Medulla oblongata (tissue), 1 donor: ENCODE data around the gene SAA1.
"Not testable (repeated sequence)": the region's sequence is repeated elsewhere in the genome, so short reads cannot be mapped to it uniquely, and the experiment has no call there.

ENCODE experiments used
- DNase-seq: peaks from one replicate; pipeline ENCODE4 v3.0.0-alpha.2; 2015; ENCODE audit errors: extremely low spot score

SAA1 gene

GRCh38 chr11:18259259-18259658 lies 6.8 kb upstream of the SAA1 start:
- DNase-seq, result no peak

DNA sequence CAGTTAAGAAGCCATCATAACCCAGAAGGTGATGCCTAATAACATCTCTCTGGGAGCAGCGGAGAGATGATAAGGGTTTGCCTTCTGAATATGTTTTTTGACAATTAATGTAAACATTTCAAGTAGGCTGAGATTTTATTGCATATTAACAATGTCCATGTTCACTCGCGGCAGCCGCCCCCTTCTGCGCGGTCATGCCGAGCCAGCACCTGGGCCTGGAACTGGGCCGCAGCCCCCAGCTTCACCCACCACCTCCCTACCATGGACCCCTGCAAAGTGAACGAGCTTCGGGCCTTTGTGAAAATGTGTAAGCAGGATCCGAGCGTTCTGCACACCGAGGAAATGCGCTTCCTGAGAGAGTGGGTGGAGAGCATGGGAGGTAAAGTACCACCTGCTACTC lies 4.3 kb upstream of the SAA1 start:
- DNase-seq, result no peak

- DNase-seq, result not testable (repeated sequence)
These were observed 3.2 kb upstream of the SAA1 start for GRCh38 chr11:18262681-18263350.

DNA sequence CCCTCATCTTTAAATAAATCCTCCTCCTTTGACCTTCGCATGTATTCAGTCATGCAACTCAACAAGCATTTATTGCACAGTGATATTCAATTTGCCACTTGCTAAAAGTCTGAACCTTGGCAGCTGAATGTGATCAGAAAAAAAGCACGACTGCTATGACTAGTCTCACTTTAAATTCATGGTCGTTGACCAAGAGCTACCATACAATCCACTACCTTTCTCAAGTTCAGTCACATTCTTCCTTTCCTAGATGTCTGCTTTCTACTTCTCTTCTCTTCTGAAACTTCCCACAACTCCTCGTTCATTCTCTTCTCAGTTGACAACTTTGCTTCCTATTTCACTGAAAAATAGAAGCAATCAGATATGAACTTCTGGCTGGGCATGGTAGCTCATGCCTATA lies 2.0 kb upstream of the SAA1 start:
- DNase-seq, result no peak

- DNase-seq, result no peak
These were observed 1.1 kb upstream of the SAA1 start for GRCh38 chr11:18264677-18265555.

DNA sequence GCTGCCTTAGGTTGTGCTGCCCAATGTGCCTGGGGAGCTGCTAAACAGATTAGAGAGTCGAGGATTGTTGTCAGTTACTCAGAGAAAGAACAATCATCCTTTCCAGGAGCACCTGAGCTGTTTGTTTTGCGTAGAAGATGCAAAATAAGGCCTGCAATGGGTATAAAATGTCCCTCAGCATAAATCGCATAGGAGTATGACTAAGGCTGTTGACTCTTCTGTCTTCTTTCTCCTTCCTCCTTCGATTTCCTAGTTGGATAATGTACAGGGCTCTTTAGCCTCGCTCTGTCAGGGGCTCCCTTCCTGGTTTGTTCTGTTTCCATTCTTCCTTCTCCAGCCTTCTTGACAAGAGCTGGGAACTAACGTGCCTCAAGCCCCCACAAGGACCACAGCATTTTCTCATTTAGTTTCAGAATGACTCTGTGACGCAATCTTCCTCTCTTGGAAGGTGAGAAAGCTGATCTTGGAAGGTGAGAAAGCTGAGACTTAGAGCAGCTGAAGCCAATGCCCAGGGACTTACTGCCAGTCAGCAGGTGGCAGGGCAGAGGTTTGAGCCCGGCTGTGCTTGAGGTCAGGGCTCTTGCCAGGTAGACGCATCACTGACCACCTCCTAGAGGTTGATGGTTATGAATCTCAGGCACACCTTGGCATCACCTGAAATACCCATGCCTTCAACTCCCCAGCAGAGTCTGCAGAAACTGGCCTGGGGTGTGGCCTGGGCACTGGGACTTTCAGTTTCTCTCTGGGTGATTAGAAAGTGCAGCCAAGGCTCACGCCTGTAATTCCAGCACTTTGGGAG lies 1.5 kb downstream of the SAA1 start:
- not testable (repeated sequence) for DNase-seq

GRCh38 chr11:18269252-18269651 lies 3.2 kb downstream of the SAA1 start:
- not testable (repeated sequence) for DNase-seq

DNA sequence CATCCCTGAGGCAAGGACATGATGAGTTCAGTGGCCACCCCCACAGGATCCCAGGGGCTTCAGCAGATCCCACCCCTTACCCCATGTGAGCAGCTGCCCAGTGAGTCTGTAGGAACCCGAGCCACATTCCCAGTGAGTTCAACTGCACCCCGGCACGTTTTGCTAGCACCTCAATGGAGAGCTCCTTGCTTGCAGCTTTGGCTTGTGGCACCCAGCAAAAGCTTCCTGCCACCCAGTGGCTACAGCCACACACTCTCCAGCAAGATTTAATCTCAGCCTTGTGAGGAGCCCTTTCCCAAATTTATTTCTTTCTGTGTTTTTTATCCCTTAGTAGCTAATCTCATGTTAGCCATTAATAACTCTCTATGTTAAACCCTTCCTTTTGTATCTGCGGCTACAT lies 4.0 kb downstream of the SAA1 start:
- no peak for DNase-seq

- DNase-seq, result no peak
These were observed 5.1 kb downstream of the SAA1 start for GRCh38 chr11:18271206-18271605.

DNA sequence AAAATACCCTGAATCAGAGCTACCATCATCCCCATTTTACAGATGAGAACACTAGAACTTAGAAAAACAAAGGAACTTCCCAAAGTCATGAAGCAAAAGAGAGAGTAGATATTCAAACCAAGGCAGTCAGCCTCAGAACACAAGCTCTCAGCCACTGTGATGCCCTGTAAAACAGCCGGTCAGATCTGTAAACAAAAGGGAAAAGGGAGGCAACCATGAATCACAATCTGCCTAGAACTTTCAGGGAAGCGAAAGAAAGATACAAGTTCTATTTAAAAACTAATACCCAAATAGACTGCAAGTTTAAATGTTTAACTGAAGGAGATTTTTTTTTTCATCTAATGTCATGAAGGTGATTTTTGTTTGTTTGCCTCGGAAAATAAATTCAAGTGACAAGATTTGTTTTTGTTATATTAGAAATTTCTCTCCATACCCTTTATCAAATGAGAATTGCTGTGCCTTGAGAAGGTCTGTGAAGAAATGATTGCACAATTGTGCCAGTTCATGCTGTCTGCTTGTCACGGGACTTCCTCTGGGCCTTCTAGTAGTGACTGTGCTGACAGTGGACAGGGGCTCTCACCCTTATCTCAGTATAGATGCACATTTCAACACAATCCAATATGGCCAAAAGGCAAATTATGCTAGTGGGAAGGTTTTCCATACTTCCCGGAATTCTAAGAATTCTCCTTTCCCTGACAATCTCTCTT lies 11.7 kb downstream of the SAA1 start:
- DNase-seq, result peak; percentile 76

GRCh38 chr11:18280438-18281045 lies 14.5 kb downstream of the SAA1 start:
- DNase-seq, result peak; percentile 13

- DNase-seq, result peak; percentile 26
These were observed 16.6 kb downstream of the SAA1 start for GRCh38 chr11:18282626-18283025.

DNA sequence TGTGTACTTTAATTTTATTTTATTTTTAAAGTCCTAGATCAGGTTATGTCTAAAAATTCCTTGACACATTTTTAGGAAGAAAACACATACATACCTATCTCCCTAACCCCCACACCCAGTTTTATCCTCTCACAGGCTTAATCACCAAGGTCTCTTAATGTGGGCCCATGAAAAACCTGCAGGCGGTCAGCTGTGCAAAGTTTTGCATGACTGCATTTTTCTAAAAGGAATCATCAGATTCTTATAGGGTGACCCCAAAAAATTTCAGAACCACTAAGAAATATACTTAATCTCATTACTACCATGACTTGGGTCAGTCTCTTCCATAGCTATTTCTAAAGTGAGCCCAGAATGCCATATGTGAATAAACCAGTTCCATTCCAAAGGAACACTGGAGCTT lies 19.8 kb downstream of the SAA1 start:
- no peak for DNase-seq

GRCh38 chr11:18288911-18289310 lies 22.8 kb downstream of the SAA1 start:
- DNase-seq, result no peak

DNA sequence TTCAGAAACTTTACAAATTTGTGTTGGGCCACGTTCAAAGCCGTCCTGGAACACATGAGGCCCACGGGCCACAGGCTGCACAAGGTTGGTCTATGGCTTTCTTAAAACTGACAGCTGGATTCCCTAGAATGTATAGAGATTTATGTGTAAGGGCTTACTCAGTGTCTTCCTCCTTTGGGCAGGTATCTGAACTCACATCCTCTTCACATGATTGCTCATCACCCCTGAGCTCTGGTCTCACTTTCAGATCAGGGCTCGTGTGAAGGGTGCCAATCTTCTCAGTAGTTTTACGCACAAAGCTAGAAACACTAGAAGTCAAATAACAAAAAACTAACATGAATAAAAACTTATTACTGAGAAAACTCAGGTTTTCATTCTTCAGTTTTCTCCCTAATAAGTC lies 28.8 kb downstream of the SAA1 start:
- DNase-seq, result no peak

DNA sequence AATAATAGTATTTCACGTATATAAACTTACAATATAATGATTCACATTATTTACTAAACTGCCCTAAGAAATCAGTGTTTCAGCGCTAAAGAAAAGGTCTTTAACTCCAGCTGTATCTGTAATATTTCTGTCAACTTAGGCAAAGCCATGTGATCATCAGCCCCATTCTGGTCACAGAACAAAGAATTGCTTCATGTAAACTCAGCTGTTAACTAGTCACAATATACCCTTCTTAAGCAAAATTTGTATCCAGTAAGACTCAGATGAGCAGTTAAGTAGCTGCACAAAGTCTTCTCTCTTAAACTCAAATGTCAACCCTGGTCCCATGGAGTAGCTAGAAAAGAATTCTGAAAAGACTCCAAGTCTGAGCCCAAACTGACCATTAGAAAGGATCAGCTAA lies 29.3 kb downstream of the SAA1 start:
- peak; percentile 59 for DNase-seq

DNA sequence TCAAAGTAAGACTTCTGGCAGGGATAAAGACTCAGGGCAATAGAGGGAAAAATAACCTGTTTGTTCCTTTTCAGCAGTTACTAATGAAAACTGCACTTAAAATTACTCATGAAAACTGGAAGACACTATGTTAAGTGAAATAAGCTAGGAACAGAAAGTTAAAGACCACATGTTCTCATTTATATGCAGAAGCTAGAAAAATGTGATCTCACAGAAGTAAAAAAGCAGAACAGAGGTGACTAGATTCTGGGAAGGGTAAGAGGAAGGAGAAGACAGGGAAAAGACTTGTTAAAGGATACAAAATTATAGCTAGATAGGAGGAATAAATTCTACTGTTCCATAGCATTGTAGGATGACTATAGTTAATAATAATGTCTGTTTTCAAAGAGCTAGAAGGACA lies 33.7 kb downstream of the SAA1 start:
- DNase-seq, result no peak

- no peak for DNase-seq
These were observed 38.7 kb downstream of the SAA1 start for GRCh38 chr11:18304745-18305144.

DNA sequence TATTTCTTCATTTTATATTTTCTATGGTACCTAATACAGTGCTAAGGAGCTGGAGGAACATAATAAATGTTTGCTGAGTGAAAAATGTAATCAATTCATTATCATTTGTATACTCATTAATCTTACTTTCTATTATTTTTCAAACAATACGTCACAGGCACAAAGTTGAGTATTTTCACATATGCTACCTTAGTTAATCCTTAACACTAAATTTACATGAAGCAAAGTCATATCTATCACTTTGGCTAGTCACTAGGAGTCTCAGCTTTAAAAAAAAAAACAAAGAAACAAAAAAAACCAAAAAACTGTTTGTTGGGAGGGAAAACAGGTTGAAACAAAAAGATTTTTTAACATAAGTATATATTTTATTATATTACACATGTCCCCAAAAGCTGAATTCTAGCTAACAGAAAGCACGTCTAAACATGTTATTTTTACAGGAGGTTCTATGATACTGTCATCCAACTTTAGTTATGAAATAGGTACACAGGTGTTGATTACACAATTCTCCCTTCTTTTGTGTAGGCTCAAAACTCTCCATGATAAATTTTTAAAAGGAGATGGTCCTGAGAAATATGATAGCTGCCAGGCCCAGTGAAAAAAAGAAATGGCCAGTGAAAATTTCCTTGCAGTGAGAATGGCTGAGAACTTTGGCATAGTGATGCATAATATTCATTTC lies 41.5 kb downstream of the SAA1 start:
- no peak for DNase-seq

GRCh38 chr11:18308242-18308641 lies 42.2 kb downstream of the SAA1 start:
- DNase-seq, result no peak

GRCh38 chr11:18309691-18310090 lies 43.6 kb downstream of the SAA1 start:
- no peak for DNase-seq
